Common myeloid progenitor, CD34-positive (primary cell): ENCODE measurements around the gene ADGRL2.

Experiments used
- CTCF ChIA-PET: fragments of 350-600 bp; sonication (Branson Sonifier 250); formaldehyde crosslinking; loops from one replicate; lab custom pipeline; 2021; ENCODE audit warnings: antibody characterized with exemption; lab: Charles Lee
- POLR2A ChIA-PET: fragments of 350-600 bp; sonication (Branson Sonifier 250); formaldehyde crosslinking; loops from one replicate; lab custom pipeline; 2021; ENCODE audit warnings: antibody characterized with exemption; lab: Charles Lee
- DNase-seq, 3 donors: peaks; one replicate each; pipeline versions ENCODE4 v3.0.0 to v3.0.0-alpha.2; 2013
- H3K27ac ChIP-seq, 2 experiments: 1 replicate in 1 of 2; 2 replicates in 1 of 2; pipeline ENCODE4 v1.7.0; 2013; ENCODE audit warnings: inconsistent platforms in 2 of 2, low read length in 2 of 2, mild to moderate bottlenecking in 2 of 2, low read depth in 1 of 2, moderate library complexity in 1 of 2; ENCODE audit not compliant: severe bottlenecking in 2 of 2, insufficient read depth in 1 of 2, poor library complexity in 1 of 2
- H3K27me3 ChIP-seq, 5 experiments: replicated peaks in 2 of 5; 1 replicate in 3 of 5; 2 replicates in 2 of 5; pipeline versions ENCODE4 v1.6.1 to v1.7.0; 2013; ENCODE audit warnings: low read length in 4 of 5, mild to moderate bottlenecking in 2 of 5, moderate library complexity in 2 of 5, inconsistent platforms in 1 of 5; ENCODE audit not compliant: insufficient read depth in 5 of 5, control insufficient read depth in 4 of 5
- H3K36me3 ChIP-seq, 4 experiments: 1 replicate in 2 of 4; 2 replicates in 2 of 4; pipeline versions ENCODE4 v1.6.1 to v1.7.0; 2013; ENCODE audit warnings: low read length in 3 of 4, control low read depth in 1 of 4, mild to moderate bottlenecking in 1 of 4; ENCODE audit not compliant: control insufficient read depth in 4 of 4, insufficient read depth in 4 of 4
- H3K4me1 ChIP-seq, 4 experiments: 1 replicate in 3 of 4; 2 replicates in 1 of 4; pipeline versions ENCODE4 v1.6.1 to v1.7.1; 2013; ENCODE audit warnings: low read length in 3 of 4, mild to moderate bottlenecking in 3 of 4, control low read depth in 1 of 4, inconsistent platforms in 1 of 4, moderate library complexity in 1 of 4; ENCODE audit not compliant: control insufficient read depth in 4 of 4, insufficient read depth in 4 of 4; ENCODE audit errors: control extremely low read depth in 1 of 4
- H3K4me3 ChIP-seq, 7 experiments: 1 replicate in 4 of 7; 2 replicates in 3 of 7; pipeline versions ENCODE4 v1.5.1 to v1.7.0; 2013; ENCODE audit warnings: mild to moderate bottlenecking in 7 of 7, low read length in 6 of 7, moderate library complexity in 6 of 7, inconsistent platforms in 2 of 7, low read depth in 2 of 7, control low read depth in 1 of 7; ENCODE audit not compliant: insufficient read depth in 4 of 7, control insufficient read depth in 1 of 7; ENCODE audit errors: extremely low read depth in 1 of 7
- H3K9me3 ChIP-seq, 5 experiments: 1 replicate in 4 of 5; 2 replicates in 1 of 5; pipeline versions ENCODE4 v1.6.1 to v1.7.1; 2013; ENCODE audit warnings: low read length in 4 of 5, mild to moderate bottlenecking in 2 of 5, inconsistent platforms in 1 of 5, low read depth in 1 of 5, moderate library complexity in 1 of 5; ENCODE audit not compliant: control insufficient read depth in 4 of 5, insufficient read depth in 2 of 5; ENCODE audit errors: control extremely low read depth in 1 of 5
- WGBS: methylation state at CpG from one replicate; pipeline ENCODE4 v1.1.5; 2013; ENCODE audit not compliant: insufficient coverage; 5-methylcytosine and 5-hydroxymethylcytosine counted together

ADGRL2 gene

GRCh38 chr1:81760477-81761097 lies 40.1 kb upstream of the ADGRL2 start:
- Histone ChIP-seq H3K4me3 (no peak overlapping the region), H3K4me1 (no peaks in the 10 kb centered on the region), H3K27me3 (no peaks in the 10 kb centered on the region), H3K36me3 (no peaks in the 10 kb centered on the region), H3K27ac (no peak overlapping the region), H3K9me3 (no peaks in the 10 kb centered on the region)
- no CpG with 5 or more reads among the region's 1 CpG for WGBS
- DNase-seq, result peak; percentile 13 to 25 (median 24)
- CTCF ChIA-PET, result no interaction called here
- POLR2A ChIA-PET, result no interaction called here

- Histone ChIP-seq H3K27ac (no peak overlapping the region), H3K36me3 (no peaks in the 10 kb centered on the region), H3K4me1 (no peaks in the 10 kb centered on the region), H3K4me3 (no peak overlapping the region), H3K9me3 (no peaks in the 10 kb centered on the region), H3K27me3 (no peaks in the 10 kb centered on the region)
- POLR2A ChIA-PET, result no interaction called here
- CTCF ChIA-PET, result no interaction called here
- no peak for DNase-seq
These were observed 25.2 kb upstream of the ADGRL2 start for GRCh38 chr1:81775510-81775909.

GRCh38 chr1:81780705-81781454 lies 19.9 kb upstream of the ADGRL2 start:
- H3K27me3 ChIP-seq, result peaks cover 0 to 2% (median 0%) of the 10 kb centered on the region in 5 experiments
- CTCF ChIA-PET, result no interaction called here
- H3K27ac ChIP-seq, result no peak overlapping the region
- WGBS, result no CpG with 5 or more reads among the region's 1 CpG
- POLR2A ChIA-PET, result no interaction called here
- no peaks in the 10 kb centered on the region for H3K36me3 ChIP-seq
- no peak overlapping the region for H3K4me3 ChIP-seq
- no peaks in the 10 kb centered on the region for H3K4me1 ChIP-seq
- no peak for DNase-seq
- H3K9me3 ChIP-seq, result peaks cover 0 to 1% (median 0%) of the 10 kb centered on the region in 5 experiments

GRCh38 chr1:81781749-81782148 lies 19.0 kb upstream of the ADGRL2 start:
- WGBS, result 100% methylated on average over 1 of the region's 2 CpGs
- Histone ChIP-seq H3K36me3 (no peaks in the 10 kb centered on the region), H3K27me3 (peaks cover 0 to 2% (median 0%) of the 10 kb centered on the region in 5 experiments), H3K9me3 (peaks cover 0 to 1% (median 0%) of the 10 kb centered on the region in 5 experiments), H3K27ac (no peak overlapping the region), H3K4me3 (no peak overlapping the region), H3K4me1 (no peaks in the 10 kb centered on the region)
- DNase-seq, result no peak
- ChIA-PET CTCF (no interaction called here), POLR2A (no interaction called here)

GRCh38 chr1:81792184-81792583 lies 8.6 kb upstream of the ADGRL2 start:
- H3K27me3 ChIP-seq, result peaks cover 0 to 13% (median under 1%) of the 10 kb centered on the region in 5 experiments
- no peak overlapping the region for H3K27ac ChIP-seq
- ChIA-PET CTCF (no interaction called here), POLR2A (no interaction called here)
- H3K4me3 ChIP-seq, result no peak overlapping the region
- peaks cover 0 to 3% (median 0%) of the 10 kb centered on the region in 5 experiments for H3K9me3 ChIP-seq
- WGBS, result 100% methylated on average over 1 of the region's 2 CpGs
- H3K36me3 ChIP-seq, result no peaks in the 10 kb centered on the region
- DNase-seq, result no peak
- H3K4me1 ChIP-seq, result no peaks in the 10 kb centered on the region

GRCh38 chr1:81797701-81798100 lies 3.0 kb upstream of the ADGRL2 start:
- CTCF ChIA-PET, result no interaction called here
- POLR2A ChIA-PET, result no interaction called here
- Histone ChIP-seq H3K27ac (no peak overlapping the region), H3K36me3 (no peaks in the 10 kb centered on the region), H3K4me1 (peaks cover 0 to 28% (median 25%) of the 10 kb centered on the region in 4 experiments), H3K9me3 (no peaks in the 10 kb centered on the region), H3K4me3 (no peak overlapping the region), H3K27me3 (peaks cover 8 to 57% (median 33%) of the 10 kb centered on the region in 5 experiments)
- no CpG with 5 or more reads among the region's 2 CpGs for WGBS
- no peak for DNase-seq
